ENCODE data around the gene ECT2L. TPM values are rescaled to one million over a fixed set of nuclear protein-coding genes. Genes with fewer than 3 reads are reported as not detected.

Gene ECT2L
- total and polyA plus RNA-seq, 2 donors, result 0.05 to 0.21 TPM

GRCh38 chr6:138815797-138816528 is 20.1 kb downstream of the ECT2L start:
- H3K4me1 ChIP-seq (ENCODE audit: insufficient read depth), result no peaks in the 10 kb centered on the region
- H3K27ac ChIP-seq (ENCODE audit: low read depth), result no peak overlapping the region
- no peak overlapping the region for H3K4me3 ChIP-seq (ENCODE audit: low read depth, low read length)
- H3K36me3 ChIP-seq (ENCODE audit: insufficient read depth), result no peaks in the 10 kb centered on the region
- no peak for DNase-seq (ENCODE audit: extremely low spot score)
- WGBS, result 28% methylated on average over 4 of the region's 4 CpGs

- peak; percentile 94 for DNase-seq (ENCODE audit: extremely low spot score)
- 66% methylated on average over 4 of the region's 4 CpGs for WGBS
- H3K4me1 ChIP-seq (ENCODE audit: insufficient read depth), result no peaks in the 10 kb centered on the region
- no peak overlapping the region for H3K4me3 ChIP-seq (ENCODE audit: low read depth, low read length)
- H3K36me3 ChIP-seq (ENCODE audit: insufficient read depth), result no peaks in the 10 kb centered on the region
- H3K27ac ChIP-seq (ENCODE audit: low read depth), result peak overlapping the region; percentile 12
Observed at GRCh38 chr6:138817799-138818198, 21.9 kb downstream of the ECT2L start.

DNA sequence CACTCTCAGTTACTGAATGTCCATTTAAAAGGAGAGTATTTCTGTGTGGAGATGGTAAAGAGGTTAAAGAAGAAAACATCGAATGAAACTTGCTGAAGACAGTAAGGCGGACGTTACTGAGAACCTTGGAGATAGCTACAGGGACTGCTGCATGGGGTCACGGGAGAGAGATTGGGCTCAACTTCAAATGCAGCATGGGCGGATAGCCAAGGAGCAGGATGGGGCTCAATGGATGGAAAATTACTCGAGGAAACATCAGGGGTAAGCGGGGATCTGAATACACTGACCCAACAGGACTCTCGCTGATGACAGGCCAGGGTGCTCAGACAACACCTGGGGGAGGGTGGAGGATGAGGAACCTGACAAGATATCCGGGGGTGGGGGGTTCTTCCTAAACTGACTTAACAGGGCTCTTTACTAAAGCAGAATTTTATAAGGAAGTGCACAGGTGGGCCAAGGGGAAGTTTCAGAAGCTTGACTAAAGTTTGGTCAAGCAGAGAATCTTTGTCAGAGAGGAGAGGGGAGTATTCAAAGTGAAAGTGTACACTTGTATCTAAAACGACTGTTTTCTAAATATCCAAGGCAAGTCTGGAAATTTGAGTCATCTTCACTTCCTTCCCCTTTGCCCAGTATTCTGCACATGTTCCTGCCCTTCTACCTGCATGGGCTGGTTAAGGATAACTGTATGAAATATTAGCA is 22.8 kb downstream of the ECT2L start:
- DNase-seq (ENCODE audit: extremely low spot score), result no peak
- H3K27ac ChIP-seq (ENCODE audit: low read depth), result peak overlapping the region; percentile 79
- 74% methylated on average over 10 of the region's 10 CpGs for WGBS
- no peak overlapping the region for H3K4me3 ChIP-seq (ENCODE audit: low read depth, low read length)
- no peaks in the 10 kb centered on the region for H3K36me3 ChIP-seq (ENCODE audit: insufficient read depth)
- H3K4me1 ChIP-seq (ENCODE audit: insufficient read depth), result no peaks in the 10 kb centered on the region

DNA sequence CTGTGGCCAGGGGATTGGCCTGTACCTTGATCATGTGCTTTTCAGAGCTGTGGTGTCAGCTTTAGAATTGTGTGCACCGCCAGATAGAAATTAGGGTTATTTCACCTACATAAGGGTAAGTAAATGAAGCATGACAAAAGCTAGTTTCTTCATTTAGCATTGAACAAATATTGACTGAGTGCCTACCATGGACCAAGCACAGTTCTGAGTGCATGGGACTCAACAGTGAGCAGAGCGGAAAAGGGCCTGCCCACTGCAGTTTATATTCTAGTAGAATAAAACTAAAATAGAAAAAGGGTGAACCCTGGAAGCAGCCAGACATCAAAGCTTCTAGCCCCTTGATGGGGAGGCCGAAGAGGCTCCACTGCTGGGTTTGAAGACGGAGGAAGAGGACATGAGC is 25.6 kb downstream of the ECT2L start:
- 98% methylated on average over 4 of the region's 4 CpGs for WGBS
- Histone ChIP-seq H3K36me3 (ENCODE audit: insufficient read depth) (no peaks in the 10 kb centered on the region), H3K4me1 (ENCODE audit: insufficient read depth) (no peaks in the 10 kb centered on the region), H3K4me3 (ENCODE audit: low read depth, low read length) (no peak overlapping the region), H3K27ac (ENCODE audit: low read depth) (no peak overlapping the region)
- no peak for DNase-seq (ENCODE audit: extremely low spot score)

DNA sequence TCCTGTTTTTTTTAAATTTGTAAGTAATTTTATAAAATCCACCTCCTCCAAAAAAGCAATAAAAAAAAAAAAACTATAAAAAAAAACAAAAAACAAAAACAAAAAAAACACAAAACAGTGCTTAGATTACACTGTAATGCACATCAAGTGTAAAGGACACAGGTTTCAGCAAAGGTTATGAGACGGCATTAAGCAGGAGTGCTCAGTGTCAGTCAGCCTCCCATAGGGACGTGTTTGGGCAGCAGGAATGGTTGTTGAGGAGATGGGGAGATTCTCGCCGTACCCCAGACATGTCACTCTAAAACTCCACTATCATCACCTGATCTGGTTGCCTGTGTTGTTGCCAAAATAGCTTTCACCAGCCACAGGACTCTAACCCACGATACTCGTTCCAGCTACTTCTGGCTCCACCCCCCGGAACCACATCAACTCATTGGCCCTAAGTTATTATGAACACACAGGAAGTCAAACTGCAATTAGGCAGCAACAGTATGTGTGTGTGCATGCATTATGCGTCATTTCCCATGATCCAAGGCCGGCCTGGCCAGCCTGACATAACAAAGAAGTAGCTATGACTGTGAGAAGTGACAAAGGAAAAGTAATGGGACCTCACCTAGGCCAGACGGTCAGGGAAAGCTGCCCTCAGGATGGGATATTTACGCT is 28.7 kb downstream of the ECT2L start:
- 89% methylated on average over 11 of the region's 11 CpGs for WGBS
- Histone ChIP-seq H3K4me3 (ENCODE audit: low read depth, low read length) (no peak overlapping the region), H3K36me3 (ENCODE audit: insufficient read depth) (no peaks in the 10 kb centered on the region), H3K27ac (ENCODE audit: low read depth) (no peak overlapping the region), H3K4me1 (ENCODE audit: insufficient read depth) (no peaks in the 10 kb centered on the region)
- no peak for DNase-seq (ENCODE audit: extremely low spot score)

DNA sequence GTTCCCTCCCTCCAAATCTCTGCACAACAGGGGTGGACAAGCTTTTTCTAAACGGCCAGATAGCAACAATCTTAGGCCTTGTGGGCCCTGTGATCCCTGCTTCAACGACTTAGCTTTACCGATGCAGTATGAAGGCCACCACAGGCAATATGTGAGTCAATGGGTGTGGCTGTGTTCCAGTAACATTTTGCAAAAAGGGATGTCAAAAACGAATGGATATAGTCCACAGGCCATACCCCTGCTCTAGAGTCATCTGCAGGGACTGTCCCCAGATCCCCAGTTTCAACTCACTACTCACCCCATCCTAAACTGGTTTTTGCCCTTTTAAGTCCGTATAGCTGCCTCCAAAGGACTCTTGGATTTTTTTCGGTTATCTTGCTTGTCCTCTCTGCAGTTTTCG is 34.4 kb downstream of the ECT2L start:
- H3K36me3 ChIP-seq (ENCODE audit: insufficient read depth), result no peaks in the 10 kb centered on the region
- whole genome bisulfite sequencing, result 88% methylated on average over 7 of the region's 7 CpGs

DNA sequence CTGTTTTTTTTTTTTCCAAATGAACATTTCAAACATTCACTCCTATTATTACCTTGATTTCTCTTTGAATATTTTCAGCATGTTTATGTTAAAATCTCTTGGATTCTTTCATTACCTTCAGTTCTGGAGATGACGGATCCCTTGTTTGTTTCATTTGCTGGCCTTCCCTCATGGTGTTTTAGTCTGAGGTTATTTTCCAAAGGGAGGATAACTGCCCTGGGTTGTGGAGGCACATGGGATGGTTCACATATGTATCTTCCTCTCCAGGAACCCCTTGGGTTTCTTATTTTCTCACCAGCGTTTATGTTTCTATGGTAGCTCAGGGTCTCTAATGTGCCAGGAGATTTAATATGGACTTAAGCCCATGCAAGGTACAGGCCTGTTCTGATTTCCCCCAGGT is 36.3 kb downstream of the ECT2L start:
- no peak for DNase-seq (ENCODE audit: extremely low spot score)
- WGBS, result 97% methylated on average over 2 of the region's 2 CpGs
- Histone ChIP-seq H3K36me3 (ENCODE audit: insufficient read depth) (no peaks in the 10 kb centered on the region), H3K4me3 (ENCODE audit: low read depth, low read length) (no peak overlapping the region), H3K4me1 (ENCODE audit: insufficient read depth) (no peaks in the 10 kb centered on the region), H3K27ac (ENCODE audit: low read depth) (no peak overlapping the region)

More for the DNA sequence above, 34.4 kb downstream of the ECT2L start:
- no peak for DNase-seq (ENCODE audit: extremely low spot score)
- Histone ChIP-seq H3K4me1 (ENCODE audit: insufficient read depth) (no peaks in the 10 kb centered on the region), H3K4me3 (ENCODE audit: low read depth, low read length) (no peak overlapping the region), H3K27ac (ENCODE audit: low read depth) (no peak overlapping the region)

- H3K27ac ChIP-seq (ENCODE audit: low read depth), result no peak overlapping the region
Observed at GRCh38 chr6:138833816-138834539, 38.1 kb downstream of the ECT2L start.

GRCh38 chr6:138837246-138837645 is 41.4 kb downstream of the ECT2L start:
- WGBS, result 94% methylated on average over 6 of the region's 6 CpGs

More at GRCh38 chr6:138833816-138834539, 38.1 kb downstream of the ECT2L start:
- Histone ChIP-seq H3K36me3 (ENCODE audit: insufficient read depth) (no peaks in the 10 kb centered on the region), H3K4me1 (ENCODE audit: insufficient read depth) (no peaks in the 10 kb centered on the region), H3K4me3 (ENCODE audit: low read depth, low read length) (no peak overlapping the region)
- peak; percentile 83 for DNase-seq (ENCODE audit: extremely low spot score)
- WGBS, result 36% methylated on average over 4 of the region's 4 CpGs

DNA sequence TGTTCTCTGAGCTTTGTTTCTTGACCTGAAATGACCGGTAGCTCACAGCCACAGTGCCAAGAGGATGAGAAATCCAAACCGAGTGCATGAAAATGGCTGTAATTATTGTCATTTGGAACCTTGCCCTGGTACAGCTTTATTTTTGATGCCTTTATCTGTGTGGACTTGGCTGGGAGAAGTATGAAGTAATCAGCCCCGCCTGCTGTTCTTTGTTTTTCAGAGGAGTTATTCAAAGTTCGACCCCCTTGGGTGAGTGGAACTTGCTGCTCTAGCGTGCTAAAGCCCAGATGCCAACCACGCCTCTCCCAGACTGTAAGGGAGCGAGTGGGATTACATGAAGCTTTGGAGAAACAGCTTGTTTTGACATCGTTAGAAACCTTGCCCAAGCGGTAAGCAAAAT is 48.3 kb downstream of the ECT2L start:
- Histone ChIP-seq H3K36me3 (ENCODE audit: insufficient read depth) (no peaks in the 10 kb centered on the region), H3K4me1 (ENCODE audit: insufficient read depth) (no peaks in the 10 kb centered on the region), H3K4me3 (ENCODE audit: low read depth, low read length) (no peak overlapping the region), H3K27ac (ENCODE audit: low read depth) (no peak overlapping the region)
- no peak for DNase-seq (ENCODE audit: extremely low spot score)
- 20% methylated on average over 9 of the region's 9 CpGs for WGBS

More at GRCh38 chr6:138837246-138837645, 41.4 kb downstream of the ECT2L start:
- Histone ChIP-seq H3K36me3 (ENCODE audit: insufficient read depth) (no peaks in the 10 kb centered on the region), H3K4me1 (ENCODE audit: insufficient read depth) (no peaks in the 10 kb centered on the region), H3K27ac (ENCODE audit: low read depth) (no peak overlapping the region), H3K4me3 (ENCODE audit: low read depth, low read length) (no peak overlapping the region)
- no peak for DNase-seq (ENCODE audit: extremely low spot score)

- no peak for DNase-seq (ENCODE audit: extremely low spot score)
- 79% methylated on average over 4 of the region's 4 CpGs for WGBS
- Histone ChIP-seq H3K27ac (ENCODE audit: low read depth) (no peak overlapping the region), H3K4me3 (ENCODE audit: low read depth, low read length) (no peak overlapping the region), H3K4me1 (ENCODE audit: insufficient read depth) (no peaks in the 10 kb centered on the region), H3K36me3 (ENCODE audit: insufficient read depth) (no peaks in the 10 kb centered on the region)
Observed at GRCh38 chr6:138847884-138848283, 52.0 kb downstream of the ECT2L start.

DNA sequence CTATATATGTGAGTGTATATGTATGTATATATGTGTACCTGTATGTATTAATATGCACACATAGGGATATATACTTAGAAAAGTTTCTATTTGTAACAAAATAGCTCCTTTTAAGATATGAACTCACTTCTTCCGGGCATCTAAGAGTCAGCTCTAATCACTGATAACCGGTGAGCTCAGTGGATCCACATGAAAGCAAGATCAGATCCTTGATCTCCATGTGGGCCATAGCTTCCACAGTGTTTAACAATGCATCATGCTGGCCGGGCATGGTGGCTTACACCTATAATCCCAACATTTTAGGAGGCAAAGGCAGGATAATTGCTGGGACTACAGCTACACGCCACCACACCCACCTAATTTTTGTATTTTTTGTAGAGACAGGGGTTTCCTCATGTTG is 52.6 kb downstream of the ECT2L start:
- no peak overlapping the region for H3K4me3 ChIP-seq (ENCODE audit: low read depth, low read length)
- no peak for DNase-seq (ENCODE audit: extremely low spot score)
- H3K27ac ChIP-seq (ENCODE audit: low read depth), result no peak overlapping the region
- WGBS, result 88% methylated on average over 4 of the region's 4 CpGs
- H3K4me1 ChIP-seq (ENCODE audit: insufficient read depth), result no peaks in the 10 kb centered on the region
- H3K36me3 ChIP-seq (ENCODE audit: insufficient read depth), result no peaks in the 10 kb centered on the region

DNA sequence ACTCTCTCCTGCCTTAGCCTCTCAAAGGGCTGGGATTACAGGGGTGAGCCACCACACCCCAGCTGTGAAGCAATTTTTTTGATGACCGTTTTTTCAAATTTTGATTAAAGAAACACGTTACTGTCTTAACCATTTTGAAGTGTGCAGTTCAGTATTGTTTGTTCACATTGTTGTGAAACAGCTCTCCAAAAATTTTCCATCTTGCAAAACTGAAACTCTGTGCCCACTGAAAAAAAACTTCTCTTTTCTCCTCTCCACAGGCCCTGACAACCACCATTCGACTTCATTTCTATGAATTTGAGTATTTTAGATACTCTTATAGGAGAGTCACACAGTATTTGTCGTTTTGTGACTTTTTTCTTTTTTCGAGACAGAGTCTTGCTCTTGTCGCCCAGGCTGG is 53.9 kb downstream of the ECT2L start:
- Histone ChIP-seq H3K4me1 (ENCODE audit: insufficient read depth) (no peaks in the 10 kb centered on the region), H3K4me3 (ENCODE audit: low read depth, low read length) (no peak overlapping the region), H3K27ac (ENCODE audit: low read depth) (no peak overlapping the region), H3K36me3 (ENCODE audit: insufficient read depth) (no peaks in the 10 kb centered on the region)
- WGBS, result 92% methylated on average over 6 of the region's 6 CpGs
- no peak for DNase-seq (ENCODE audit: extremely low spot score)

Measured in urinary bladder (tissue), 4 donors.